Measurements from ENCODE around the gene PGR.
"Not testable (repeated sequence)": the region's sequence is repeated elsewhere in the genome, so short reads cannot be mapped to it uniquely, and the experiment has no call there.

PGR gene

DNA sequence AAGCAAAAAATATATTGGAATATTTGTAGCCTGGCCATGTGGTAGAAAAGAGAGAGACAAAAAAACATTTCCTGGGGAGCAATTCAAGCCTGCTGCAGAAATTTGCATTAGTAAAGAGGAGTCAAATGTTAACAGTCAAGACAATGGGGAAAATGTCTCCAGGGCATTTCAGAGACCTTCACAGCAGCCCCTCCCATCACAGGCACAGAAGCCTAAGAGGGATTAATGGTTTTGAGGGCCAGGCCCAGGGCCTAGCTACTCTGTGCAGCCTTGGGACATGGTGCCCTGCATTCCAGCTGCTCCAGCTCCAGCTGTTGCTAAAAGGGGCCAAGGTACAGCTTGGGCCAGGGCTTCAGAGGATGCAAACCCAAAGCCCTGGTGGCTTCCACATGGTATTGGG, 46.8 kb downstream of the PGR start:
- no peak for DNase-seq (ENCODE audit: low spot score)

GRCh38 chr11:101063706-101064105, 65.9 kb downstream of the PGR start:
- no peak for DNase-seq (ENCODE audit: low spot score)

DNA sequence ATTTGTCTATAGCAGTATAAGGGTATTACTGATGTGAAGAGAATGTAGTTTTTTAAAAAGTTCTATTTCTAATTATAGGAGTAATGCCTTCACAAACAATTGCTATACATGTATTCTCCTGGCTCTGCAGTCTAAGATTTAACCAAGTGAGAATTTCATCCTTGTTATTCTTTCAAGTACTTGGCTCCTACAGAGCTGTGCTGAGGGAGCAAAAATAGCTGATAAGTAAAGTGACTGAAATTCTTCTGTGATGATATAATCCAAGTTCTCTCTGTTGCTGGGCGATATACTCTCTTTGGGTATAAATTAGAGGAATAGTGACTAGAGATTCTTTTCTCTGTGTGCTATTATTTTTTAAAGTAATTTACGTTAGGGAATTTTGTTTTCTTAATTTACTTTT, 68.0 kb downstream of the PGR start:
- no peak for DNase-seq (ENCODE audit: low spot score)

DNA sequence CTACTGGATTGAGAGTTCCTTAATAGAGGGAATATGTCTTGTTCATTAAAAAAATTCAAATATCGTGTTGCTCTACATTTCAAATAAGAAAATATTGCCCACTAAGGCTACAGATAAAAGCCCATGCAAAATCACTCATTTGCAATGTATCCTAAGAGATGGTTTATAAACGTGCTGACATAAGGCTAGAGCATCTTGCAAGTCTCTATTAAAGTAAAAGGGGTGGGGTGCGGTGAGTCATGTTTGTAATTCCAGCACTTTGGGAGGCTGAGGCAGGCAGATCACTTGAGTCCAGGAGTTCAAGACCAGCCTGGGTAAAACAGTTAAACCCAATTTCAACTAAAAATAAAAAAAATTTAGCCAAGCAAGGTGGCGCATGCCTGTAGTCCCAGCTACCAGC, 70.3 kb downstream of the PGR start:
- no peak for DNase-seq (ENCODE audit: low spot score)

- no peak for DNase-seq (ENCODE audit: low spot score)
Measured at GRCh38 chr11:101053492-101053891, 76.1 kb downstream of the PGR start.

- no peak for DNase-seq (ENCODE audit: low spot score)
Measured at GRCh38 chr11:101051677-101052076, 77.9 kb downstream of the PGR start.

- no peak for DNase-seq (ENCODE audit: low spot score)
Measured at GRCh38 chr11:101049813-101050212, 79.8 kb downstream of the PGR start.

- DNase-seq (ENCODE audit: low spot score), result no peak
Measured at GRCh38 chr11:101049123-101049522, 80.5 kb downstream of the PGR start.

DNA sequence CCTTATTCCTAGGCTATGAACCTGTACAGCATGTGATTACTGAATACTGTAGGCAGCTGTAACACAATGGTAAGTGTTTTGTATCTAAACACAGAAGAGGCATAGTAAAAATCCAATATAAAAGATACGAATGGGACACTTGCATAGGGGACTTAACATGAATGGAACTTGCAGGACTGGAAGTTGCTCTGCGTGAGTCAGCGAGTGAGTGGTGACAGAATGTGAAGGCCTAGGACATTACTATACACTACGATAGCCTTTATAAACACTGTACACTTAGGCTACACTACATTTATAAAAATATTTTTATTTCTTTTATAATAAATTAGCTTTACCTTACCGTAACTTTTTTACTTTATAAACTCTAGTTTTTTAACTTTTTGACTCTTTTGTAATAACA, 81.1 kb downstream of the PGR start:
- DNase-seq (ENCODE audit: low spot score), result no peak

- DNase-seq (ENCODE audit: low spot score), result no peak
Measured at GRCh38 chr11:101046947-101047346, 82.7 kb downstream of the PGR start.

GRCh38 chr11:101045415-101045814, 84.2 kb downstream of the PGR start:
- DNase-seq (ENCODE audit: low spot score), result no peak

DNA sequence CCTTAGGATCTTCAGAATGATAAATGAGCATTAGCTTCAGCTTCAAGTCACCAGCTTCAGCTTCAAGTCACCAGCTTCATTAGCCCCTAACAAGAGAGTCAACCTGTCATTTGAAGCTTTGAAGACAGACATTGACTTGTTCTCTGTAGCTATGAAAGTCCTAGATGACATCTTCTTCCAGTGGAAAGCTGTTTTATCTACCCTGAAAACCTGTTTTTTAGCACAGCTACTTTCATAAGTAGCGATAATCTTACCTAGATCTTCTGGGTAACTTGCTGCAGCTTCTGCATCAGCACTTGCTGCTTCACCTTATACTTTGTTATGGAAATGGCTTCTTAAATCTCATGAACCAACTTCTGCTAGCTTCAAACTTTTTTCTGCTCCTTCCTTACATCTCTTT, 85.7 kb downstream of the PGR start:
- no peak for DNase-seq (ENCODE audit: low spot score)

- DNase-seq (ENCODE audit: low spot score), result no peak
Measured at GRCh38 chr11:101035872-101036271, 93.7 kb downstream of the PGR start.

DNA sequence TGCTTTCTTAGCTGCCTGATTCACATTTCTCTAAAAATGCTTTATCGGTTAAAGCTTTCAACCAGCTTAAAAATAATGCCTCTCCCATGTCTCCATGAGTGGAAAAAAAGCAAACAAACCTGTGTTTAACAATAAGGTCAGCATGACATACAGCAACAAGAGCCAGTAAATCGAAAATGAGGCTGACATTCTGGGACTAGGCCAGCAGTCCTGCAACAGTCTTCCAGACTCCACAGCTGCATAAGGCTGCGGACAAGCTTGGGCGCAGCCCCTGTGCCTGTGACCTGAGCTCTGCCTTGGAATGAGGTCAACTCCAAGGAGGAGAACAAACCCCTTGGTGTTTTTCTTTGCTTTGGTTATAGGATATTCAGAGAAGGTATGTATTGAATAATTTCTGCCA, 95.5 kb downstream of the PGR start:
- no peak for DNase-seq (ENCODE audit: low spot score)

- DNase-seq (ENCODE audit: low spot score), result no peak
Measured at GRCh38 chr11:101032991-101033390, 96.6 kb downstream of the PGR start.

- no peak for DNase-seq (ENCODE audit: low spot score)
Measured at GRCh38 chr11:101031713-101032112, 97.9 kb downstream of the PGR start.

- no peak for DNase-seq (ENCODE audit: low spot score)
Measured at GRCh38 chr11:101030692-101031091, 98.9 kb downstream of the PGR start.

GRCh38 chr11:101030015-101030414, 99.6 kb downstream of the PGR start:
- DNase-seq (ENCODE audit: low spot score), result no peak

DNA sequence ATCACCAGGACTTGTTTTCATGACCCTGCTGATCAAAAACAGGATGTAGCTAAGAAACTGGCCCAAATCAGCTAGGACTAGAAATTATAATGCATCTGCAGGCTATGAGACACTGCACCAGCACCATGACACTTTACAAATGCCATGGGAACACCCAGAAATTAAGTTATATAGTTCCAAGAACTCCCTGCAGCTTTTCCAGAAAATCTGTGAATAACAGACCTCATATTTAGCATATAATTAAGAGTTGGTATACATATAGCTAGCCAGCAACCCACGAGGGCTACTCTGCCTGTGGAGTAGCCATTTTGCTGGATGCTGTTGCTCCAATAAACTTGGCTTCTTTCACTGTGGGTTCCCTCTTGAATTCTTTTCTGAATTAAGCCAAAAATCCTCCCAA, 101.0 kb downstream of the PGR start:
- DNase-seq (ENCODE audit: low spot score), result no peak

- DNase-seq (ENCODE audit: low spot score), result no peak
Measured at GRCh38 chr11:101022256-101022655, 107.4 kb downstream of the PGR start.

GRCh38 chr11:101019870-101020269, 109.7 kb downstream of the PGR start:
- no peak for DNase-seq (ENCODE audit: low spot score)

- DNase-seq (ENCODE audit: low spot score), result no peak
Measured at GRCh38 chr11:101014600-101015285, 114.9 kb downstream of the PGR start.

DNA sequence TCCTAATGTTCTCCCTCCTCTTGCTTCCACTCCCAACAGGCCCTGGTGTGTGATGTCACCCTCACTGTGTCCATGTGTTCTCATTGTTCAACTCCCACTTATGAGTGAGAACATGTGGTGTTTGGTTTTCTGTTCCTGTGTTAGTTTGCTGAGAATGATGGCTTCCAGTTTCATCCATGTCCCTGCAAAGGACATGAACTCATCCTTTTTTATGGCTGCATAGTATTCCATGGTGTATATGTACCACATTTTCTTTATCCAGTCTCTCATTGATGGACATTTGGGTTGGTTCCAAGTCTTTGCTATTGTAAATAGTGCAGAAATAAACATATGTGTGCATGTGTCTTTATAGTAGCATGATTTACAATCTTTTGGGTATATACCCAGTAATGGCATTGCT, 115.9 kb downstream of the PGR start:
- not testable (repeated sequence) for DNase-seq (ENCODE audit: low spot score)

DNA sequence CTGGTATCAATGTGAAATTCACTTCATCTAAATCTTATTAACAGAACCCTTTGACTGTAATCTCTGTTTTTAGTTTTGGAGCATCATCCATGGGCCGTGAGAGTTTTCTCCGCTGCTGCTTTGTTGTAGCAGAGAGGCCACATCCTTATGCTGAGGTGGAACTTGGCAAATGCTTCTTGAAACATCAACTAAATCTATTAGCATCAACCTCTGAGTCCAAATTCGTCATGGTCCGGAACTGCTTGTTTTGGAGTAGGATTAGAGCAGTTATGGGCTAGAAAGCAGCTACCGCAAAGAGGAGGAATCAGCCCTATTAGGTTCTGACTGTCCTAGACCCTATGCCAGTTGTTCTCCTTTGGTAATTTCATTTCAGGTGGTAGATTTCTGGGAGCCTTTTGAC, 117.7 kb downstream of the PGR start:
- no peak for DNase-seq (ENCODE audit: low spot score)

GRCh38 chr11:101010899-101011298, 118.7 kb downstream of the PGR start:
- DNase-seq (ENCODE audit: low spot score), result no peak

Data from putamen (tissue), 1 donor.